OCI-M2 (cell line): Measurements from ENCODE around the gene NPM1.
"Not testable (repeated sequence)": the region's sequence is repeated elsewhere in the genome, so short reads cannot be mapped to it uniquely, and the experiment has no call there.

Source experiments
- DNase-seq: peaks from one replicate; lab custom pipeline; 2025; ENCODE audit not compliant: unreplicated experiment; lab: John Stamatoyannopoulos, UW

NPM1 gene

GRCh38 chr5:171384999-171385398 is 2.6 kb upstream of the NPM1 start:
- DNase-seq = not testable (repeated sequence)

DNA sequence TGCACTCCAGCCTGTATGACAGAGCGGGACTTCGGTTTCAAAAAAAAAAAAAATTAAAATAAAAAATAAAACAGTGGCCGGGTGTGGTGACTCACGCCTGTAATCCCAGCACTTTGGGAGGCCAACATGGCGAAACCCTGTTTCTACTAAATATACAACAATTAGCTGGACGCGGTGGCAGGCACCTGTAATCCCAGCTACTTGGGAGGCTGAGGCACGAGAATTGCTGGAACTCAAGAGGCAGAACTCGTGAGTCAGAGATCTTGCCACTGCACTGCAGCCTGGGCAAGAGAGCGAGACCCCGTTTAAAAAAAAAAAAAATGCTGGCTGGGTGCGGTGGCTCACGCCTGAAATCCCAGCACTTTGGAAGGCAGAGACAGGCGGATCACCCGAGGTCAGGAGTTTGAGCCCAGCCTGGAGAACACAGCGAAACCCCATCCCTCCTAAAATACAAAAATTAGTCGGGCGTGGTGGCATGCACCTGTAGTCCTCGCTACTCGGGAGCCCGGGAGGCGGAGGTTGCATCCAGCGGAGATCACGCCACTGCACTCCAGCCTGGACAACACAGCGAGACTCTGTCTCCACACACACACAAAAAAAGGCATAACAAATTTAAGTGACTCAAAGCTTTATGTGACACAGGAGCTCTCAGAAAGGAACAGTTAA is 1.5 kb upstream of the NPM1 start:
- no peak for DNase-seq

DNA sequence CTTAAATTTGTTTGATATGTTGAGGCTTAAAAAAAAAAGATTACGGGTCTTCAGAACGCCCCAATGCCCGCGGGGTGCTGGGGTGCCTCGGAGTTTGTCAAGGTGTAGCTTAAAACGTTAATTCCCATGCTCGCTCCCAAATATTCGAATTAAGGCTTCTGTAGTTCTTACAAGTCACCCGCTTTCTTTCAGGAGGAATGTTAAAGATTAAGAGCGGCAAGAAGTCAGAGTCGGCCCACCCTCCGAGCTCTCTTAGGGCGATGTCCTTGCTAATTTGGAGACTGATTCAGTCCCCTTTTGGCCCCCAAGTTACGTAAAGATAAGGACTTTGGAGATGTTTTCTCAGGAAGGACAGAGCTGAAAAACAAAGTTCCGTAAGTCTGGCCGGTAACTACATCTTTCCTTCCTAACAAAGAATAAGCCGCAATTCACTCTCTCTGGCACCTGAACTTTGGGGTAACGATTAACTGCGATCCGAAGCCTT is 746 bp upstream of the NPM1 start:
- DNase-seq = no peak

DNA sequence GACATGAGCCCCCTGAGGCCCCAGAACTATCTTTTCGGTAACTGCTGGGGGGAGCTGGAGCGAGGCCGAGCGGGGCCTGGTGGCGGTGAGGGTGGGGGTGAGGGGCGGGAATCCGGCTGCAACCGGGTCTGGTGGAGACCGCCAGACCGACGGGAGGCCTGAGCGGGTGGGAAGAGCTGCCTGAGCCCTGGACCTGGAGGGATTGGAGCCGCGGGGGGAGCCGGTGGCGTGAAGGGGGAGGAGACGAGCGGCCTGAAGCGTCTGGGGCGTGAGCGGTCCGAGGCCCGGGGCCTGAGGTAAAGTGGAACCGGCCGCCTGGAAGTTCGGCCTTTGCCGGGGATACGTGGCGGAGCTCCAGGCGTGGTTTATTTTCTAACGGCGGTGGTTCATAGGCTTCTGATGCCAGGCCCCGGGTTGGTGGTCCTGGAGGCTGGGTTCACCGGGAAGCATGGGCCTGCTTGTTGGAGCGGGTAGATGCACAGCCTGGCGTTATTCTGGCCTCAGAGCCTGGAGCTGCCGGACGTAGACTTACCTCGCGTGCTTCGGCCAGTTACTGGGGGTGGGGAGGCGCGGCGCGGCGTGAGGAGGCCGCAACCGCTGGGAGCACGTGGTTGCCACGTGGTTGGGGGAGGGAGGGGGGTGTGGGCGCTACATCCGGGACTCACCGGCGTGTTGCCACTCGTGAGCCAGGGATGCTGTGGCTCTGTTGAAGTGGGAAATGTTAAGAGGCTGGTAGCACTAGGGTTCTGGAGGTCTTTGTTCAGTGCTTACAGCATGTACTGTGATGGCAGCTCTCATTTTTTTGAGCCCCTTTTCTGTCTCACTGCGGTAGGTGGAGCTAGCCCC is 544 bp downstream of the NPM1 start:
- DNase-seq = no peak

DNA sequence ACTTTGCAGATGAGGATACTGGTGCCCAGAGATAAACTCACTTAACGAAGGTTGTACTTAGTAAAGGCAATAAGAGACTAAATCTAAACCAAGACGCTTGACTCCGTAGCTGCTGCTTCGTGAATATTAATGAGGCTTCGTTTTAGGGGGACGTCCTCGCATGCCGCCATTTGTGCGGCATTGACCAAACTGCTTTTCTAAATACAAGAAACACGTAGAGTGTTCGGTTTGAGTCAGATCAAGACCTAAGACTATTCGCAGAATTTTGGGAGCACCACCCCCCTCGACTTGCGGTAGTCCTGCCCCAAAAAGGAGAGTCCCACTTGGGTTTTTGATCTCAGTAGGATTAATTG is 1.1 kb downstream of the NPM1 start:
- no peak for DNase-seq

GRCh38 chr5:171390883-171391677 is 3.4 kb downstream of the NPM1 start:
- no peak for DNase-seq

DNA sequence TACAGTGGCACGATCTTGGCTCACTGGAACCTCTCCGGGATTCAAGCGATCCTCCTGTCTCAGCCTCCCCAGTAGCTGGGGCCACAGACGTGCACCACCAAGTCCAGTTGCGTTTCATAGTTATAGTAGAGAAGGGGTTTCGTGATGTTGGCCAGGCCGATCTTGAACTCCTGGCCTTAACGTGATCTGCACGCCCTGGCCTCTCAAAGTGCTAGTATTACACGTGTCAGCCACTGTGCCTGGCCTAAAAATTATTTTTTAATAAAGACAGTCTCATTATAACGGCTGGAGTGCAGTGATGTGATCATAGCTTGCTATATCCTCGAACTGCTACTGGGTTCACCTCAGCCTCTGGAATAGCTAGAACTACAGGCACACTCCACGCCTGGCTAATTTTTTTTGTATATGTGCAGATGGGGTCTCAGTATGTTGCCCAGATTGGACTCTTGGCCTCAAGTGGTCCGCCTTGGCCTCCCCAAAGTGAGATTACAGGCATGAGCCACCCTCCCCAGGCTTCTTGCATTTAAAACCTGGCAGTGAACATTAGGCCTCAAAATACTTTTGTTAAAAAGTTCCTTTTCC is 4.4 kb downstream of the NPM1 start:
- no peak for DNase-seq

- DNase-seq = no peak
Measured at GRCh38 chr5:171392585-171393159, 5.0 kb downstream of the NPM1 start.

- no peak for DNase-seq
Measured at GRCh38 chr5:171395042-171395441, 7.4 kb downstream of the NPM1 start.

DNA sequence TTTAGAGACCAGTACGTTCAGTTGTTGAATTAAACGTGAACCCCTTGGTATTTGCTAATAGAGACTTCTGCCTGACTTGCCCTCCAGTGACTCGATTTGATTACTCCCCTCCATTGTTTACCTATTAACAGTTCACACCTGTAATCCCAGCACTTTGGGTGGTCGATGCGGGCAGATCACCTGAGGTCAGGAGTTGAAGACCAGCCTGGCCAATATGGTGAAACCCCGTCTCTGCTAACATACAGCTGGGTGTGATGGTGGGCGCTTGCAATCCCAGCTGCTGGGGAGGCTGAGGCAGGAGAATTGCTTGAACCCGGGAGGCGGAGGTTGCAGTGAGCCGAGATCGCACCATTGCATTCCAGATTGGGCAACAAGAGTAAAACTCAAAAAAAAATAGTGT is 8.9 kb downstream of the NPM1 start:
- DNase-seq = not testable (repeated sequence)

DNA sequence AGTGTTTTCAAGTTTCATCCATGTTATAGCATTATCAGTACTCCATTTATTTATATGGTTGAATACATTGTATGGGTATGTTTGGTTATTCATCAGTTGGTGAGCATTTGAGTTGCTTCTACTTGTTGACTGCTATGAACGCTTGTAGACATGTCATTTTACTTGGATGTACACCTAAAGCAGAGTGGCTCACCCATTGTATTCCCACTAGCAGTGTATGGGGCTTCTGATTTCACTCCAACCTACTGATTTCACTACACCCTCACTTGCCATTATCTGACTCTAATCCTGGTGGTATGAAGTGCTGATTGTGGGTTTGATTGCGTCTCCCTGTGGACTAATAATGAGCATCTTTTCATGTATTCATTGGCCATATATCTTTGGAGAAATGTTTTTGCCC is 9.5 kb downstream of the NPM1 start:
- no peak for DNase-seq

DNA sequence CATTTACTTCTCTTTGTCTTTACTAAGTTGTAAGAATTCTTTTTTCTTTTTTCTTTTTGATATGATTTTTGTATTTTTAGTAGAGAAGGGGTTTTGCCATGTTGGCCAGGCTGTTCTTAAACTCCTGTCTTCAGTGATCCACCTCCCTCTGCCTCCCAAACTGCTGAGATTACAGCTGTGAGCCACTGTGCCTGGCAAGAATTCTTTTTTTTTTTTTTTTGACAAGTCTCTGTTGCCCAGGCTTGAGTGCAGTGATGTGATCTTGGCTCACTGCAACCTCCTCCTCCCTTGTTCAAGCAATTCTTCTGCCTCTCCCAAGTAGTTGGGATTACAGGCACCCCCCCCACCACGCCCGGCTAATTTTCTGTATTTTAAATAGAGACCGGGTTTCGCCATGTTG is 9.9 kb downstream of the NPM1 start:
- DNase-seq = no peak

- not testable (repeated sequence) for DNase-seq
Measured at GRCh38 chr5:171398660-171399059, 11.0 kb downstream of the NPM1 start.

DNA sequence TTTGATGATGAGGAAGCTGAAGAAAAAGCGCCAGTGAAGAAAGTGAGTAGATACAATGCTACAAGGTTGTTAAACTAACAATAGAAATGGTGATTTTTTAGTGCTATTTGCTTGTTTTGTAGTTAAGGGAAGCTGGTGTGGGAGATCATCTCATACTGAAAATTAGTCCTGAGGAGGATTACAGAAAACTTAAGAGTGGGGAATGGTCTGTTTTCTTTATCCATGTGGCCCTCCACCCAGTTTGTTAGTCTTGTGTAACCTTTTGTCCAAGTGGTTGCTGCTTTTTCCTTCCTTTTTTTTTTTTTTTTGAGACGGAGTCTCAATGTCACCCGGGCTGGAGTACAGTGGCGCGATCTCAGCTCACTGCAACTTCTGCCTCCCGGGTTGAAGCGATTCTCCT is 12.5 kb downstream of the NPM1 start:
- DNase-seq = no peak

DNA sequence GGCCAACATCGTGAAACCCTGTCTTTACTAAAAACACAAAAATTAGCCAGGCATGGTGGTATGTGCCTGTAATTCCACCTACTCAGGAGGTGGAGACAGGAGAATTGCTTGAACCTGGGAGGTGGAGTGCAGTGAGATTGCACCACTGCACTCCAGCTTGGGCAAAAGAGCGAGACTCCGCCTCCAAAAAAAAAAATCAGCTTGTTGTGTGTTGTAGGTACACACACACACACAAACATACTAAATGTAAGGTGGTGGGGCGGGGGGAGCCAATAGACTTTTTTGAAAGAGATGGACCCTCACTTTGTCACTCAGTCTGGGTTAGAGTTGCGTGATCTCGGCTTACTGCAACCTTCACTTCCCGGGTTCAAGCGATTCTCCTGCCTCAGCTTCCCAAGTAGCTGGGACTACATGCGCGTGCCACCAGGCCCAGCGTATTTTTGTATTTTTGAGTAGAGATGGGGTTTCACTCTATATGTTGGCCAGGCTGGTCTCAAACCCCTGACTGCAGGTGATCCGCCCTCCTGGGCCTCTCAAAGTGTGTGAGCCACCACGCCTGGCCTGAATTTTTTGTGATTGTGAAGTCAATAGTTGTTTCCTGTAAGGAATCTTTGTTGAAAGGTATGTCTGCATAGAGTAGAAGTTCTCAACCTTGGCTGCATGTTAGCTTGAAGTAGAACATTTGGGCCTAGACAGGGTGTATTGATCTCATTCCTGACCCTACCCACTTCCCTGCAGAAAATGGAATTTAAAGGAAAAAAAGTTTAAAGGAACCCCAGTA is 13.7 kb downstream of the NPM1 start:
- no peak for DNase-seq

GRCh38 chr5:171402751-171403150 is 15.1 kb downstream of the NPM1 start:
- not testable (repeated sequence) for DNase-seq

DNA sequence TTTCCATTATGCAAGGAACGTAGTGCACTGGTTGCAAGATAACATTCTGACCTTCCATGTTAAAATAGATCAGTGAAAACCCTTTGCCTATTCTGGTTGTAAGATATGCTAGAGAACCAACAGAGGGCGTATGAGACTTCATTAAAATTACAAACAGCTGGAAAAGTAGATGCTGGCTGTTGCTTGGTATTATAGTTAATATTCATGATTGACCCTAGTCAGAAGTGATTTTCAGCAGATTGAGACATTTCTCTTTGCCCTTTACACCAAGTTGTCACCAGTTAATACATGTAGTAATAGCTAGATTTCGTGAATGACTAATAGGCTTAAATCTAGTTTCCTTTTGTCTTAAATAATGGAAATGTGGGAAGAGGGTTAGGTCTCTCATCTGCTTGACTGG is 18.0 kb downstream of the NPM1 start:
- DNase-seq = no peak

DNA sequence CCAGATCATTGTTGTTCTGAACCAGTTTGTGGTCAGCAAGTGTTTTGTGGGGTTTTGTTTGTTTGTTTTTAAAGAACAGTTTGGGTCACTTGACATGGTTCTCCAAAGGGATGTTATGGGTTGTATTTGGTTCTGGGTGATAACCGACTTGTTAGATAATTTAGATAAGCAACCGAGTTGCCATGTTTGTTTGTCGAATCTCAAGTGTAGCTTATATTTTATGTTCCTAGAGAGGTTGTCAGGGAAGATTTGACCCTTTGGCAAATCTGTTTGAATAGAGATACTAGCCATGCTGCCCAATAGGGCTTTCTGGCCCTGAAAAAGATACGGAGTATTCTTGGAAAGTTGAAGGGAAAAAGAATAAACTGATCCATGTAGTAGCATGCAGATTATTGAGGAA is 19.6 kb downstream of the NPM1 start:
- DNase-seq = no peak

DNA sequence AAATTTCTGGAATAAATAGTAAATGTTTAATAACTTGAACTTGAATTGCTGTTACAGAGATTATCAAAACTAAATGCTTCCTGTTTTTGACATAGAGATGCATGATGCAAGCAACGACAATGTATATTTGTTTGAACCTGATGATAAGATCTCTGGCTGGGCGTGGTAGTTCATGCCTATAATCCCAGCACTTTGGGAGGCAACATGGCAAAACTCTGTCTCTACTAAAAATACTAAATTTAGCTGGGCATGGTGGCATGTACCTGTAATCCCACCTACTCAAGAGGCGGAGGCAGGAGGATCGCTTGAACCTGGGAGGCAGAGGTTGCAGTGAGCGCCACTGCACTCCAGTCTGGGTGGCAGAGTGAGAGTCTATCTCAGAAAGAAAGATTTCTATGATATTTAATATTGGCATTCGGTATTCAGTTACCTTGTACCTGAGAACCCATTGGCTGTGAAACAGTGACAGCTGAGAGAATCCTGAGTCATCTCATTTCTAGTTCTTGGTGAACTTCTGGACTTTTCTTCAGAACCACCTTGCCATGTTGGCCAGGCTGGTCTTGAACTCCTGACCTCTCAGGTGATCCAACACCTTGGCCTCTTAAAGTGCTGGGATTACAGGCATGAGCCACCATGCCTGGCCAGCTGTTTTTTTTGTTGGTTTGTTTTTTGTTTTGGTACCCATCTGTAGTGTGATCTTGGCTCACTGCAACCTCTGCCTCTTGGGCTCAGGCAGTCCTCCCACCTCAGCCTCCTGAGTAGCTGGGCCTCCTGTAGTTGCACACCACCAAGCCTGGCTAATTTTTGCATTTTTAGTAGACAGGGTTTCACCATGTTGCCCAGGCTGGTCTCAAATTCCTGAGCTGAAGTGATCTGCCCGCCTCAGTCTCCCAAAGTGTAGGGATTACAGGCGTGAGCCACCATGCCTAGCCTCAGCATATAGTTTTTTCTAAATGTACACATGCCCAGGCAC is 21.8 kb downstream of the NPM1 start:
- DNase-seq = no peak
